H9 (cell line): ENCODE data around the gene ANKRD12. TPM values are rescaled to one million over a fixed set of nuclear protein-coding genes. Genes with fewer than 3 reads are reported as not detected.

Experiments
- DNase-seq: peaks from one replicate; pipeline ENCODE4 v3.0.0-alpha.2; 2017
- H2AFZ ChIP-seq: one replicate; pipeline ENCODE4 v1.6.1; 2013; ENCODE audit warnings: mild to moderate bottlenecking, low read length, control low read depth, moderate library complexity
- H2AK5ac ChIP-seq: 2 replicates; pipeline ENCODE4 v1.6.1; 2013; ENCODE audit warnings: low read length, control low read depth, mixed read lengths; ENCODE audit not compliant: insufficient read length
- H2BK120ac ChIP-seq: one replicate; pipeline ENCODE4 v1.6.1; 2013; ENCODE audit warnings: low read depth, mild to moderate bottlenecking, low read length, control low read depth, inconsistent platforms; ENCODE audit not compliant: poor library complexity, severe bottlenecking
- H2BK12ac ChIP-seq: 2 replicates; pipeline ENCODE4 v1.6.1; 2013; ENCODE audit warnings: low read length, control low read depth, mixed read lengths, low read depth; ENCODE audit not compliant: insufficient read length
- H2BK15ac ChIP-seq: 2 replicates; pipeline ENCODE4 v1.6.1; 2013; ENCODE audit warnings: low read depth, low read length, control low read depth
- H2BK20ac ChIP-seq: one replicate; pipeline ENCODE4 v1.6.1; 2013; ENCODE audit warnings: low read depth, mild to moderate bottlenecking, low read length, control low read depth, inconsistent platforms; ENCODE audit not compliant: poor library complexity, severe bottlenecking
- H2BK5ac ChIP-seq: 2 replicates; pipeline ENCODE4 v1.6.1; 2013; ENCODE audit warnings: low read length, control low read depth, mixed read lengths; ENCODE audit not compliant: insufficient read length
- H3K14ac ChIP-seq: 2 replicates; pipeline ENCODE4 v1.6.1; 2013; ENCODE audit warnings: low read length, control low read depth; ENCODE audit not compliant: insufficient read depth
- H3K18ac ChIP-seq: 2 replicates; pipeline ENCODE4 v1.6.1; 2013; ENCODE audit warnings: low read depth, mild to moderate bottlenecking, mixed read lengths, low read length, control low read depth; ENCODE audit not compliant: insufficient read length
- H3K23ac ChIP-seq: 2 replicates; pipeline ENCODE4 v1.6.1; 2013; ENCODE audit warnings: low read length, control low read depth, mixed read lengths, low read depth; ENCODE audit not compliant: insufficient read length
- H3K23me2 ChIP-seq: 2 replicates; pipeline ENCODE4 v1.6.1; 2013; ENCODE audit warnings: low read depth, mild to moderate bottlenecking, mixed read lengths, low read length, control low read depth; ENCODE audit not compliant: insufficient read length, poor library complexity, severe bottlenecking
- H3K27ac ChIP-seq: 2 replicates; pipeline ENCODE4 v1.5.1; 2013; ENCODE audit warnings: low read length, control low read depth, mixed read lengths, low read depth; ENCODE audit not compliant: insufficient read length
- H3K27me3 ChIP-seq: 2 replicates; pipeline ENCODE4 v1.6.1; 2013; ENCODE audit warnings: low read length, control low read depth, inconsistent platforms; ENCODE audit not compliant: insufficient read depth
- H3K4ac ChIP-seq: 2 replicates; pipeline ENCODE4 v1.6.1; 2013; ENCODE audit warnings: low read depth, mild to moderate bottlenecking, control low read depth, inconsistent platforms, low read length, moderate library complexity
- H3K4me1 ChIP-seq: 2 replicates; pipeline ENCODE4 v1.6.1; 2013; ENCODE audit warnings: low read length, control low read depth, inconsistent platforms; ENCODE audit not compliant: insufficient read depth
- H3K4me2 ChIP-seq: 2 replicates; pipeline ENCODE4 v1.6.1; 2013; ENCODE audit warnings: low read length, control low read depth, mixed read lengths; ENCODE audit not compliant: insufficient read length, insufficient read depth
- H3K56ac ChIP-seq: 2 replicates; pipeline ENCODE4 v1.6.1; 2013; ENCODE audit warnings: low read depth, mild to moderate bottlenecking, mixed read lengths, low read length, control low read depth; ENCODE audit not compliant: insufficient read length
- H3K79me1 ChIP-seq: 2 replicates; pipeline ENCODE4 v1.6.1; 2013; ENCODE audit warnings: low read depth, mild to moderate bottlenecking, moderate library complexity, low read length, control low read depth, inconsistent platforms; ENCODE audit not compliant: insufficient read depth, poor library complexity, severe bottlenecking
- H3K79me2 ChIP-seq: 2 replicates; pipeline ENCODE4 v1.6.1; 2013; ENCODE audit warnings: low read length, control low read depth, inconsistent platforms; ENCODE audit not compliant: insufficient read depth
- H3K9ac ChIP-seq: 2 replicates; pipeline ENCODE4 v1.6.1; 2013; ENCODE audit warnings: low read length, control low read depth, mixed read lengths; ENCODE audit not compliant: insufficient read length; ENCODE audit errors: extremely low read depth
- H3K9me3 ChIP-seq: one replicate; pipeline ENCODE4 v1.6.1; 2013; ENCODE audit warnings: low read depth, low read length, inconsistent platforms; ENCODE audit not compliant: control insufficient read depth
- H3T11ph ChIP-seq: one replicate; pipeline ENCODE4 v1.6.1; 2013; ENCODE audit warnings: mild to moderate bottlenecking, low read length, control low read depth, inconsistent platforms
- H4K20me1 ChIP-seq: one replicate; pipeline ENCODE4 v1.6.1; 2013; ENCODE audit not compliant: control insufficient read depth, insufficient read length, insufficient read depth
- H4K5ac ChIP-seq: 2 replicates; pipeline ENCODE4 v1.6.1; 2013; ENCODE audit warnings: low read depth, mild to moderate bottlenecking, mixed read lengths, low read length, control low read depth; ENCODE audit not compliant: insufficient read length
- H4K8ac ChIP-seq: replicated peaks from 2 replicates; pipeline ENCODE4 v1.6.1; 2013; ENCODE audit warnings: low read length, control low read depth, mixed read lengths, low read depth; ENCODE audit not compliant: insufficient read length
- H4K91ac ChIP-seq: 2 replicates; pipeline ENCODE4 v1.6.1; 2013; ENCODE audit warnings: low read depth, mild to moderate bottlenecking, moderate library complexity, mixed read lengths, low read length, control low read depth; ENCODE audit not compliant: insufficient read length
- H3K27ac Mint-ChIP-seq, 3 experiments: 2 replicates in 2 of 3; 3 replicates in 1 of 3; pipeline ENCODE4 v1.8.0; 2020 to 2021; ENCODE audit warnings: mixed read lengths in 3 of 3, mild to moderate bottlenecking in 1 of 3, moderate library complexity in 1 of 3
- H3K27me3 Mint-ChIP-seq: 2 replicates; pipeline ENCODE4 v1.8.0; 2021; ENCODE audit warnings: low read depth, mild to moderate bottlenecking, moderate library complexity, mixed read lengths
- H3K36me3 Mint-ChIP-seq, 3 experiments: 2 replicates in 2 of 3; 3 replicates in 1 of 3; pipeline ENCODE4 v1.8.0; 2020 to 2021; ENCODE audit warnings: low read depth in 3 of 3, mixed read lengths in 3 of 3; ENCODE audit not compliant: insufficient read depth in 1 of 3
- H3K4me1 Mint-ChIP-seq, 2 experiments: 2 replicates each; pipeline ENCODE4 v1.8.0; 2020; ENCODE audit warnings: mixed read lengths in 2 of 2
- H3K4me3 Mint-ChIP-seq, 2 experiments: 2 replicates in 1 of 2; 3 replicates in 1 of 2; pipeline ENCODE4 v1.8.0; 2020 to 2021; ENCODE audit warnings: mild to moderate bottlenecking in 2 of 2, mixed read lengths in 2 of 2, moderate library complexity in 1 of 2
- H3K9me3 Mint-ChIP-seq, 2 experiments: 2 replicates in 1 of 2; 3 replicates in 1 of 2; pipeline ENCODE4 v1.8.0; 2020; ENCODE audit warnings: mild to moderate bottlenecking in 2 of 2, mixed read lengths in 2 of 2, moderate library complexity in 1 of 2
- WGBS: extraction: QIAGEN DNeasy Blood & Tissue Kit; methylation state at CpG from one replicate; pipeline ENCODE4 v1.1.7; 2013; ENCODE audit warnings: missing lambda C conversion rate, low lambda C conversion rate, mixed read lengths; ENCODE audit not compliant: insufficient read length; ENCODE audit errors: extremely low coverage; 5-methylcytosine and 5-hydroxymethylcytosine counted together
- total RNA-seq: library from RNA; stranded (reverse); gene quantifications from 2 replicates; pipeline ENCODE4 v1.2.1, GENCODE V29; 2021
- TF ChIP-seq, protein P1 (sequence below): fragments of 200-600 bp; sonication (generic); conservative IDR thresholded peaks from 3 replicates; pipeline ENCODE4 v1.8.0; 2021; ENCODE audit warnings: antibody characterized with exemption, mild to moderate bottlenecking

ANKRD12 gene
- total RNA-seq, 1 experiment from 2014 or later: 38.9 TPM

- Histone ChIP-seq H4K8ac (no peak overlapping the region), H3K27me3 (no peaks in the 10 kb centered on the region), H3K4me1 (no peaks in the 10 kb centered on the region), H3K14ac (no peak overlapping the region), H3K56ac (no peak overlapping the region), H3K27ac (no peak overlapping the region), H3K4ac (no peak overlapping the region), H2BK15ac (no peak overlapping the region), H3T11ph (no peak overlapping the region), H3K23me2 (no peaks in the 10 kb centered on the region), H3K9me3 (no peaks in the 10 kb centered on the region), H3K4me2 (no peak overlapping the region), H4K5ac (no peak overlapping the region), H3K23ac (no peak overlapping the region), H3K9ac (no peak overlapping the region), H3K79me1 (peaks cover 3% of the 10 kb centered on the region), H2BK120ac (no peak overlapping the region), H4K20me1 (no peaks in the 10 kb centered on the region), H2AK5ac (no peak overlapping the region), H2BK20ac (no peak overlapping the region), H2BK5ac (no peak overlapping the region), H3K79me2 (no peaks in the 10 kb centered on the region), H2BK12ac (no peak overlapping the region), H2AFZ (no peak overlapping the region), H4K91ac (no peak overlapping the region), H3K18ac (no peak overlapping the region)
- Mint-ChIP-seq H3K4me3 (no peak overlapping the region), H3K27ac (no peak overlapping the region; a peak in 1 of 7 replicates), H3K9me3 (no peaks in the 10 kb centered on the region), H3K4me1 (peaks cover 9 to 11% of the 10 kb centered on the region in 2 experiments), H3K27me3 (no peaks in the 10 kb centered on the region), H3K36me3 (peaks cover 32 to 88% (median 84%) of the 10 kb centered on the region in 3 experiments; a peak in 6 of 7 replicates)
- no peak for DNase-seq
- TF ChIP-seq, protein P1, sequence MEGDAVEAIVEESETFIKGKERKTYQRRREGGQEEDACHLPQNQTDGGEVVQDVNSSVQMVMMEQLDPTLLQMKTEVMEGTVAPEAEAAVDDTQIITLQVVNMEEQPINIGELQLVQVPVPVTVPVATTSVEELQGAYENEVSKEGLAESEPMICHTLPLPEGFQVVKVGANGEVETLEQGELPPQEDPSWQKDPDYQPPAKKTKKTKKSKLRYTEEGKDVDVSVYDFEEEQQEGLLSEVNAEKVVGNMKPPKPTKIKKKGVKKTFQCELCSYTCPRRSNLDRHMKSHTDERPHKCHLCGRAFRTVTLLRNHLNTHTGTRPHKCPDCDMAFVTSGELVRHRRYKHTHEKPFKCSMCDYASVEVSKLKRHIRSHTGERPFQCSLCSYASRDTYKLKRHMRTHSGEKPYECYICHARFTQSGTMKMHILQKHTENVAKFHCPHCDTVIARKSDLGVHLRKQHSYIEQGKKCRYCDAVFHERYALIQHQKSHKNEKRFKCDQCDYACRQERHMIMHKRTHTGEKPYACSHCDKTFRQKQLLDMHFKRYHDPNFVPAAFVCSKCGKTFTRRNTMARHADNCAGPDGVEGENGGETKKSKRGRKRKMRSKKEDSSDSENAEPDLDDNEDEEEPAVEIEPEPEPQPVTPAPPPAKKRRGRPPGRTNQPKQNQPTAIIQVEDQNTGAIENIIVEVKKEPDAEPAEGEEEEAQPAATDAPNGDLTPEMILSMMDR: no peak
- no CpG with 5 or more reads among the region's 4 CpGs for WGBS
Measured at GRCh38 chr18:9130195-9130594, 6.4 kb upstream of the ANKRD12 start.
